Measurements from ENCODE around the gene NEU2.

GRCh38 chr2:233023007-233023760, 9.3 kb upstream of the NEU2 start:
- TF ChIP-seq CTCF (conservative IDR thresholded peaks at IDR 0.05) (no peak), EZH2 (IDR thresholded peaks at IDR 0.05; ENCODE audit: low read depth) (no peak)
